HG03565 (cell line): ENCODE results near the gene HMCN1.

Experiments used
- ATAC-seq: cut with Tn5 transposase; IDR thresholded peaks from one replicate; pipeline ENCODE4 v1.9.1; 2021; ENCODE audit warnings: mild to moderate bottlenecking, moderate library complexity; ENCODE audit not compliant: unreplicated experiment

The HMCN1 gene

GRCh38 chr1:185803241-185803640 lies 69.0 kb downstream of the HMCN1 start:
- ATAC-seq, result no peak

DNA sequence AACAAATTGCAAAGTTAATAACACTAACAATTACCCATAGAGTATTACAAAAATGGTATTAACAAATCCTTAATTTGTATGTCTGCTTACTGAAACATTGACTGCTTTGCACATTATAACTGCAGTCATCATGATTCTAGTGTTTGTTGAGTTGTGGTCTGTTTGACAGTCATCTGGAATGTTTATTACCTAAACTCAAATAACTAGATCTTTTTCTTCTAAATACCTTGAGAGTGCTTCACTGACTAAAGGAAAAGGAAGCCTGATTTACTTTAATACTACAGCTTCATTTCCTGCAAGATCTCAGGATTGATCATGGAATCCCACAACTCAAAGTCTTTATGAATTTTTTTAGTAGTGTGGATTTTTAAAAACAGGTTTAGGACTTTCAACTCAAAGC lies 70.0 kb downstream of the HMCN1 start:
- no peak for ATAC-seq

- no peak for ATAC-seq
Measured at GRCh38 chr1:185804608-185805007, 70.4 kb downstream of the HMCN1 start.

- no peak for ATAC-seq
Measured at GRCh38 chr1:185807275-185807674, 73.1 kb downstream of the HMCN1 start.

GRCh38 chr1:185808631-185809030 lies 74.4 kb downstream of the HMCN1 start:
- ATAC-seq, result no peak

GRCh38 chr1:185811073-185811709 lies 77.0 kb downstream of the HMCN1 start:
- no peak for ATAC-seq

DNA sequence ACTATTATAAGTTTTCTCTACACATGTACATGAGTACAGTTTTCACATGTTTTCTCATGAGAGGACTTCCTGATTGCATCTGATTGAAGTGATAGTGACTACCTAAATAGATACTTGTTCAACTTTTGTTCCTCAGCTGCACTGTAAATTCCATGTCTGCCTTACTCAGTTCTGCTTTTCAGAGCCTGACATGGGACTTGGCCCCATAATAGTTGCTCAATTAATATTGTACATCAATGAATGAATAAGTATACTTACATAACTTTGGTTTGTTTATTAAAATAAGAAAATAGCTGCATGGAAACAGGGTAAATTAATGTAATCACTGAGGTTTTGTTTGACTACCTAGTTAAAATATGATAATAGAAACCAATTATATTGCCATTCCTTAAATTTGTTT lies 78.7 kb downstream of the HMCN1 start:
- no peak for ATAC-seq

DNA sequence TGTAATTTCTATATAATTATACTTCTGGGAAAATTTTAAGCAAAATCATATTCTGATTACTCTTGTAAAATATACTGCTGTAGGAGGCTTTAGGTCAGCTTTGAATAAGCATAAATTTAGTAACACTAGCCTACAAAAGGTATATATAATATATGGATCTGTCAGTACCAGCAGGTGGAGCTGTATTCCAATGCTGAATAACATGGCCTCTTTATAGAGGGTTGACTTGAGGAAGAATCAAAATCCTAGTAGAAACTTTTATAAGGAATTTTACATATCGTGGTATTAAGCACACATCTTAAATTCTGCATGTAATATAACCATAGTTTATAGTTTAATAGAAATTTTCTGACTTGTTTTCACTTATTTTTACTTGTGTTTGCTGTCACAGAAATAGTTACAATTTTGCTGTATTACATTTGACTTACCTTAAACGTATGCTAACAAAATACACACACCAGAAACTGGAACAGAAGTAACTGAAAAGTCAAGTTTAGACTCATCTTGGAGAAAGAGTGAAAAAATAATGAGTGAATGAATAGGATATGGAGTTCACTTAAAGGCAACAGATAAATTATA lies 79.3 kb downstream of the HMCN1 start:
- no peak for ATAC-seq

- ATAC-seq, result no peak
Measured at GRCh38 chr1:185816460-185816859, 82.3 kb downstream of the HMCN1 start.

DNA sequence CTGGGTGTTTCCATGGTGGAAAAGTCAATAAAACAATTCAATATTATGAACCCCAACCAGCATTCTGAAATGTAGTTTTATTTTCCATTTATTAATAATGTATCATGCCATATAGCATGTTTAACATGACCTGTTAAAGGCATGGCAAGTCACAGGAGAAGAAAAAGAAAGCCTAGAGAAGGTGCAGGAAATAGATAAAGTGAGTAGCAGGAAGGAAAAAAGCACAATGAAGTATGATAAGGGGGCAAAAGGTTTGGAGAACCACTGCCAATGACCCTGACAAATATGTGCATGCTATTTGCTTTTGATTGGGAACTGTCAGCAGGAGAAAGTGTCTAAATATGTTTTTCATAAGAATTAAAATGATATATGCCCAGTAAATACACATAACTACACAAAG lies 85.6 kb downstream of the HMCN1 start:
- ATAC-seq, result no peak

DNA sequence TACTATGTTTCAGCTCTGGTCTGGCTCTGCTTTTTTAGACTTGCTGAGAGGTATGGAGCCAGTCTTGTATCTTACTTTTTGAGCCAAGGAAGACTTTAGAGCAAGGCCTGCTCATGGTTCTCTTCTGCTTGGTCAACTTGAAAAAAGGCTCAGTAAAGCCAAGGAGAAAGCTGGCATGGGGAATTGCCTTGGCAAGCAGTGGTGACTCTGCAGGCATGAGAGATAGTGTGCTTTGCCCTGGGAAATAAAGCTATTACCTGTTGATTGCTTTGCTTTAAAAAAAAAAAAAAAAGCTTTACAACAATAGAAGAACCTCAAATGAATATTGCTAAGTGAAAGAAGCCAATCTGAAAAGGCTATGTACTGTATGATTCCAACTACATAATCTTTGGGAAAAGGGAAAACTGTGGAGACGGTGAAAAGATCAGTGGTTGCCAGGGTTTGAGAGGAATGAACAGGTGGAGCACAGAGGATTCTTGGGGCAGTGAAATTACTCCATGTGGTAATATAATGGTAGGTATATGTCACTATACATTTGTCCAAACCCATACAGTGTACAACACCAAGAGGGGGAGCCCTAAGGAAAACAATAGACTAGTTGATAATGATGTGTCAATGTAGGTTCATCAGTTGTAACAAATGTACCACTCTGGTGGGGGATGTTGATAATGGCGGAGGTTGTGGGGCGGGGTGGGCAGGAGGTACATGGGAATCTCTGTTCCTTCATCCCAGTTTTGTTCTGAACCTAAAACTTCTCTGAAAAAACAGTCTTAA lies 87.6 kb downstream of the HMCN1 start:
- ATAC-seq, result no peak

DNA sequence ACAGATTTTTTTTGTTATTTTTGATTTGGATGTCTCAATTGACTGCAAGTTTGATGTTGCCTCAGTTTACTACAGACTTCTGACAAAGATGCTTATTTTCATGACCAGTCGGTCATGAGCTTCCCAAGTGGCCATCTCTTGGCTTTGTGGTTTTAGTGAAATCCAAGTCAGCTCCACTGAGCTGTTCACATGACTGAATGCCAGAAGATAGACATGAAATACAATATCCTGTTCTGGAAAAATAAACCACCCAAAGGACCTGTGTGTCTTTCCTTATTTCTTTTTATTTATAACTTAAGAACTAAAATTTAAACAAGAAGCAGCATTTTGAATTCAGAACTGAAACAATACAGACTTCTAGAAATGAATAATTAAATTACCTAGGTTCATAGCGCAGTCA lies 89.3 kb downstream of the HMCN1 start:
- no peak for ATAC-seq

DNA sequence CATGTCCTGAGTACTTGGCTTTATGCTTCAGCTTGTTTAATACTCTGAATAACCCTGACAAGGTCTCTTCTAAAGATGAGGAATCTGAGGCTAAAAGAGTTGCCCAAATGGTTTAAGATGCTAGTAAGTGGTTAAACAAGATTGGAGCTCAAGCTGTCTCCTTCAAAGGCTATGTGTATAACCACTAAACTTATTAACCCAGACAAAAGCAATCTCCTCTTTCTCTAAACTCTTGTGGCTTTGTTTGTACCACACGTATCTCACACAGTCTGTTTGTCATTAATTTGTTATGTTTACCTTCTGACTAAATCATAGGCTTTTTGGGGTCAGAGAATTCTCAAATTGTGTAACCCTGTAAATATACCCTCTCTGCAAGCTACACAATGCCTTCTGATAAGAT lies 89.9 kb downstream of the HMCN1 start:
- ATAC-seq, result no peak

GRCh38 chr1:185825556-185825955 lies 91.4 kb downstream of the HMCN1 start:
- no peak for ATAC-seq

GRCh38 chr1:185834371-185834905 lies 100.2 kb downstream of the HMCN1 start:
- no peak for ATAC-seq

- no peak for ATAC-seq
Measured at GRCh38 chr1:185835191-185835590, 101.0 kb downstream of the HMCN1 start.

- ATAC-seq, result no peak
Measured at GRCh38 chr1:185837711-185838110, 103.5 kb downstream of the HMCN1 start.

GRCh38 chr1:185838111-185838510 lies 103.9 kb downstream of the HMCN1 start:
- no peak for ATAC-seq

DNA sequence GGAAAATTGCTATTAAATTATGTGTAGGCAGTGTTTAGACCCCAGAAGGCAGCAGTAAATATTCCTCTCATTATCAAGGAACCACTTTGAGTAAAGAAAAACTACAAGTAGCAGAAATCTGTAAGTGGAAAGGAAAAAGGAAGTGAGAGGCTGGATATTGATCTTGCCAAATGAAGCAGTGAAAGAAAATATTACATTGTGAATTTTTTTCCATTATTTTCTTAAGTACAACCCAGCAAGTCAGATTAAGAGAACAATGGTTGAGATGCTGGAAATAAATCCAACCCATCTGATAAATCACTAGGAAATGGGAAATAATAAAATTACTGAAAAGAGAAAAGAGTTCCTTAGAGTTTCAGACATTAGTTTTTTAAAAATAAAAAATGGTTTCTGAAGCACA lies 106.7 kb downstream of the HMCN1 start:
- no peak for ATAC-seq

DNA sequence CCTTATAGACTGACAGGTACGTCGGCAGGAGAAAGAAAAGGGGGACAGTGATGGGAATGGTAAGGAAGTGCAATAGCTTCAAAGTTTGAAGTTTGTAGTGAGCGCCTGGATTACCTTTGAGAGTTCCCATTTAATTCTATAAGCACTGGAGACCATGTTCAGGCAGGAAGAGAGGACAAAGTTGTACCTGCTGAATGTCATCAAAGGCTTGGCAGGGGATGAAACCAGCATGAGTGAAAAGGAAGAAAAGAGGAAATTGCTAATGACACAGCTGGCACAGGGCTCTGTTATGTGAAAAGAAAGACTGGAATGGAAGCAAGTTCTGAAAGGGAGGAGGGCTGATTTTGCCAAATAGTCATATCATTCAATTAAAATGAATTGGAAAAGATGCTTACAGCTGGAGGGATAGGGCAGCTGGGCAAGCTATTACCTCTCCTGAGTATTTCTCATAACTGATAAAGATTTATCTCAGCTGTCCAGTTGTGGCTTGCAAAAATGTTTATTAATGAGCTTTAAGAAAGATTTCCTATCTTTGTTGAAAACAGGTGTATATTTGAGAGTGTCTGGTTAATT lies 109.2 kb downstream of the HMCN1 start:
- no peak for ATAC-seq

DNA sequence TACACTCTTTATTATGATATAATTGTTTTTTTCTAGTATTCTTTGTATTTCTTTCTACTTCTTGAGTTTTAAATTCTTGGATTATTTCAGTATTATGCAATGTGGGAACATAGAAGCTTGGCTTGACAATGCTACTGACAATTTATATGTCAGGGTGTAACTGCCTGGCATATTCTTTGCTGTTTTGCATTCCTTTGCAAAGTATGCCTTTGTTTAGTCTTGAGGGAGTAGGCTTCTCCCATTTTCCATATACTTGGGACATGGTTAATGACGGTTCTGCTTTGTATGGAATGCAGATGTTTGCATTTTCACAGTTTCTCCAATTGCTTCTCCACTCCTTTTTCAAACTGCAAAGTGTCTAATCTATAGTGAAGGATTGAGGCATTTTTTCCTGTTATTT lies 109.8 kb downstream of the HMCN1 start:
- ATAC-seq, result no peak
